Caco-2 (cell line): ENCODE measurements around the gene S1PR1. TPM values are rescaled to one million over a fixed set of nuclear protein-coding genes. Genes with fewer than 3 reads are reported as not detected.

Source experiments
- BruUV-seq: library from RNA; stranded (reverse); fragments of 400-500 nt; replicated peaks from 2 replicates; lab custom pipeline; 2021; lab: Mats Ljungman, UMichigan
- CTCF ChIA-PET: fragments of 300-600 bp; sonication (Branson Sonifier 250); formaldehyde crosslinking; loops from one replicate; lab custom pipeline; 2022; ENCODE audit warnings: antibody characterized with exemption; lab: Charles Lee
- POLR2A ChIA-PET: fragments of 300-600 bp; sonication (Branson Sonifier 250); formaldehyde crosslinking; loops from one replicate; lab custom pipeline; 2022; ENCODE audit warnings: antibody characterized with exemption; lab: Charles Lee
- DNase-seq, 2 experiments: peaks; one replicate each; pipeline versions ENCODE4 v3.0.0 to v3.0.0-alpha.2; 2020 to 2022
- H3K27me3 ChIP-seq: replicated peaks from 2 replicates; pipeline ENCODE4 v1.6.0; 2011; ENCODE audit warnings: low read length; ENCODE audit not compliant: control insufficient read depth, insufficient read depth
- H3K36me3 ChIP-seq: 2 replicates; pipeline ENCODE4 v1.5.1; 2011; ENCODE audit warnings: low read length; ENCODE audit not compliant: control insufficient read depth, insufficient read depth
- H3K4me1 ChIP-seq: fragments of 250-450 bp; sonication (Bioruptor Pico); 2 replicates; pipeline ENCODE4 v1.5.1; 2020; ENCODE audit warnings: mild to moderate bottlenecking
- H3K4me3 ChIP-seq: 2 replicates; pipeline ENCODE4 v1.5.1; 2011; ENCODE audit warnings: low read depth, mild to moderate bottlenecking, control low read depth, low read length
- H3K9me3 ChIP-seq: fragments of 250-450 bp; sonication (Bioruptor Pico); 2 replicates; pipeline ENCODE4 v1.5.1; 2020; ENCODE audit warnings: mild to moderate bottlenecking, moderate library complexity
- H3K27ac Mint-ChIP-seq: one replicate; pipeline ENCODE4 v1.8.0; 2022; ENCODE audit warnings: mixed read lengths; ENCODE audit not compliant: unreplicated experiment
- H3K27me3 Mint-ChIP-seq: one replicate; pipeline ENCODE4 v1.8.0; 2022; ENCODE audit warnings: mixed read lengths; ENCODE audit not compliant: insufficient read depth, unreplicated experiment
- H3K36me3 Mint-ChIP-seq: one replicate; pipeline ENCODE4 v1.8.0; 2022; ENCODE audit warnings: mild to moderate bottlenecking, mixed read lengths; ENCODE audit not compliant: insufficient read depth, unreplicated experiment
- H3K4me1 Mint-ChIP-seq: one replicate; pipeline ENCODE4 v1.8.0; 2022; ENCODE audit warnings: low read depth, mixed read lengths; ENCODE audit not compliant: unreplicated experiment
- H3K4me3 Mint-ChIP-seq: one replicate; pipeline ENCODE4 v1.8.0; 2022; ENCODE audit warnings: mild to moderate bottlenecking, moderate library complexity, mixed read lengths; ENCODE audit not compliant: unreplicated experiment
- H3K9me3 Mint-ChIP-seq: one replicate; pipeline ENCODE4 v1.8.0; 2022; ENCODE audit warnings: mixed read lengths; ENCODE audit not compliant: unreplicated experiment
- intact Hi-C: fragments of 100-400 bp; cut with micrococcal nuclease; formaldehyde crosslinking; loops from one replicate; pipeline ENCODE4 v1.10.0; 2022; ENCODE audit not compliant: unreplicated experiment
- total RNA-seq: library from RNA; stranded (reverse); gene quantifications from 2 replicates; pipeline ENCODE4 v1.2.3, GENCODE V29; 2022
- TF ChIP-seq, protein P1 (sequence below), 2 experiments: fragments of 200-600 bp in 1 of 2; IDR thresholded peaks; 1 replicate in 1 of 2; 2 replicates in 1 of 2; pipeline versions ENCODE4 v1.5.1 to v1.8.0; 2011 to 2022; ENCODE audit warnings: antibody characterized with exemption in 1 of 2, control low read depth in 1 of 2, inconsistent platforms in 1 of 2, low read depth in 1 of 2, low read length in 1 of 2, mild to moderate bottlenecking in 1 of 2, moderate library complexity in 1 of 2; ENCODE audit not compliant: insufficient read depth in 1 of 2, severe bottlenecking in 1 of 2, unreplicated experiment in 1 of 2

The S1PR1 gene
- total RNA-seq, 1 experiment from 2014 or later: not detected

DNA sequence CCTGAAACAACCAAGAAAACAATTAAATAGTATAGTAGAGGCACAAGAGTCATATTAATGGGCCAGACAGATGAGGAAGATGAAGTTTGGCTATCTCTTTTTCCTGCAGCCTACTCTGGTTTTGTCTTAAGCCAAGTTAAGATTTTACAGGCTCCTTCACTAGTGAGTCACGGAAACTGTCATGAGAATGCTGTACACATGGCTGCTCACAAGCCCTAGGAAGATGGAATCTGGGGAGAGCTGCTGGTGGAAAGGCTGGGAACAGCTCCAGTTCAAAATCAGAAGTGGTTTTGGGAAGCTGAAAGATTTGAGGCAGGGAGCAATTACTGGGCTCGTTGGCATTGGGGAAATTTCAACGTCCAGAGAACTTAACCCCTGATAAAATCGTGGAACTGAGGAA, 46.4 kb upstream of the S1PR1 start:
- intact Hi-C loops: no loop called here
- Mint-ChIP-seq H3K4me3 (no peak overlapping the region), H3K4me1 (no peaks in the 10 kb centered on the region), H3K9me3 (no peaks in the 10 kb centered on the region), H3K27ac (no peak overlapping the region), H3K27me3 (peaks cover 15% of the 10 kb centered on the region), H3K36me3 (no peaks in the 10 kb centered on the region)
- no peak for DNase-seq
- POLR2A ChIA-PET: no interaction called here
- BruUV-seq: no TSS peak
- no peaks in the 10 kb centered on the region for H3K9me3 ChIP-seq
- TF ChIP-seq, protein P1, sequence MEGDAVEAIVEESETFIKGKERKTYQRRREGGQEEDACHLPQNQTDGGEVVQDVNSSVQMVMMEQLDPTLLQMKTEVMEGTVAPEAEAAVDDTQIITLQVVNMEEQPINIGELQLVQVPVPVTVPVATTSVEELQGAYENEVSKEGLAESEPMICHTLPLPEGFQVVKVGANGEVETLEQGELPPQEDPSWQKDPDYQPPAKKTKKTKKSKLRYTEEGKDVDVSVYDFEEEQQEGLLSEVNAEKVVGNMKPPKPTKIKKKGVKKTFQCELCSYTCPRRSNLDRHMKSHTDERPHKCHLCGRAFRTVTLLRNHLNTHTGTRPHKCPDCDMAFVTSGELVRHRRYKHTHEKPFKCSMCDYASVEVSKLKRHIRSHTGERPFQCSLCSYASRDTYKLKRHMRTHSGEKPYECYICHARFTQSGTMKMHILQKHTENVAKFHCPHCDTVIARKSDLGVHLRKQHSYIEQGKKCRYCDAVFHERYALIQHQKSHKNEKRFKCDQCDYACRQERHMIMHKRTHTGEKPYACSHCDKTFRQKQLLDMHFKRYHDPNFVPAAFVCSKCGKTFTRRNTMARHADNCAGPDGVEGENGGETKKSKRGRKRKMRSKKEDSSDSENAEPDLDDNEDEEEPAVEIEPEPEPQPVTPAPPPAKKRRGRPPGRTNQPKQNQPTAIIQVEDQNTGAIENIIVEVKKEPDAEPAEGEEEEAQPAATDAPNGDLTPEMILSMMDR (IDR thresholded peaks at IDR 0.05; ENCODE audit: insufficient read depth in 1 of 2, low read depth in 1 of 2, low read length in 1 of 2, severe bottlenecking in 1 of 2, unreplicated experiment in 1 of 2): no peak
- H3K4me3 ChIP-seq: no peak overlapping the region
- H3K36me3 ChIP-seq: no peaks in the 10 kb centered on the region
- H3K27me3 ChIP-seq: no peaks in the 10 kb centered on the region
- CTCF ChIA-PET: no interaction called here
- H3K4me1 ChIP-seq: no peaks in the 10 kb centered on the region

DNA sequence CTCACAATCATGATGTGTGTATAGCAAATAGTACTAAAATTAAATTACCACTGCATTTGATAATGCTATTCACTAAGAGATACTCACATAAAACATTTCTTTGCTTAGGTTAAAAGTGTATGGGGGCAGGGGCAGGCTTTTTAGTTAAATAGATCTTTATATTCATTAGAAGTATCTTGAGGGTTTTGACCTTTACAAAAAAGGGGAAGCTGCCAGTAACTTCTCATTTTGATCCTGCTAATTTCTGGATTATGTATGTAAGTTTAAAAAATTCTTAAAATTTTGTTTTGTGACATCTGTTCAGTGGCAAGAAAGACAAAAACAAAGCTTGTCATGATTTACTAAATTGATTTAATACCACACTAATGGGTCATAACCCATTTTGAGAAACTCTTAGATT, 45.8 kb upstream of the S1PR1 start:
- Mint-ChIP-seq H3K27me3 (peaks cover 18% of the 10 kb centered on the region), H3K36me3 (no peaks in the 10 kb centered on the region), H3K9me3 (no peaks in the 10 kb centered on the region), H3K27ac (no peak overlapping the region), H3K4me3 (no peak overlapping the region), H3K4me1 (no peaks in the 10 kb centered on the region)
- no peaks in the 10 kb centered on the region for H3K9me3 ChIP-seq
- POLR2A ChIA-PET: no interaction called here
- TF ChIP-seq, protein P1 (IDR thresholded peaks at IDR 0.05; ENCODE audit: insufficient read depth in 1 of 2, low read depth in 1 of 2, low read length in 1 of 2, severe bottlenecking in 1 of 2, unreplicated experiment in 1 of 2): no peak
- no peak overlapping the region for H3K4me3 ChIP-seq
- H3K36me3 ChIP-seq: no peaks in the 10 kb centered on the region
- intact Hi-C loops: no loop called here
- CTCF ChIA-PET: no interaction called here
- BruUV-seq: no TSS peak
- no peaks in the 10 kb centered on the region for H3K27me3 ChIP-seq
- H3K4me1 ChIP-seq: no peaks in the 10 kb centered on the region
- DNase-seq: no peak

DNA sequence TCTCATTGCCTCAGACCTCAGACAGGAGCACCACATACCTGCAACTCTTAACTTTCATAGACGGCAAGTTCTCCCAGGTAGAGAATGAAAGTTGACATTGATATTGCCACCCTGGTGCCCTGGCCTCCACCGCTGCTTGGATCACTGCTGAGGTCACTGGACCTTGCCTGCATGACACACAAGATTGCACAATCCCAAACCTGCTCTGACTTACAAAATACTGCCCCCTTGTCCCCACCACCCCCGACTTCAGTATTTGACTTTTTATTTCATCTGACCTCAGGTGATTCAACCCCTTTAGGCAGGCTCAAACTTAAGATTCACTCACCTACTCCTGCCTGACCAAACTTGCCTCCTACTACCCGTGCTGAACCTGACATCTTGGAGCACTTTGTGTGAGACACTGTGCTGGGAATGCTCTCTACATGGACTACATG, 43.1 kb upstream of the S1PR1 start:
- no peaks in the 10 kb centered on the region for H3K4me1 Mint-ChIP-seq
- H3K4me3 Mint-ChIP-seq: no peak overlapping the region
- Histone ChIP-seq H3K4me1 (no peaks in the 10 kb centered on the region), H3K27me3 (no peaks in the 10 kb centered on the region), H3K9me3 (no peaks in the 10 kb centered on the region), H3K4me3 (no peak overlapping the region), H3K36me3 (no peaks in the 10 kb centered on the region)
- intact Hi-C loops: no loop called here
- BruUV-seq: no TSS peak
- H3K36me3 Mint-ChIP-seq: no peaks in the 10 kb centered on the region
- ChIA-PET POLR2A (no interaction called here), CTCF (no interaction called here)
- peaks cover 20% of the 10 kb centered on the region for H3K27me3 Mint-ChIP-seq
- DNase-seq: no peak
- TF ChIP-seq, protein P1 (IDR thresholded peaks at IDR 0.05; ENCODE audit: insufficient read depth in 1 of 2, low read depth in 1 of 2, low read length in 1 of 2, severe bottlenecking in 1 of 2, unreplicated experiment in 1 of 2): no peak
- no peaks in the 10 kb centered on the region for H3K9me3 Mint-ChIP-seq
- H3K27ac Mint-ChIP-seq: no peak overlapping the region
